HPDE6-E6E7 (cell line): Measurements from ENCODE around the gene PFAS.
"Not testable (repeated sequence)": the region's sequence is repeated elsewhere in the genome, so short reads cannot be mapped to it uniquely, and the experiment has no call there.

Experiments used
- DNase-seq: peaks from one replicate; pipeline ENCODE4 v3.0.0; 2011; ENCODE audit warnings: missing footprints; ENCODE audit errors: extremely low spot score

PFAS gene, protein sequence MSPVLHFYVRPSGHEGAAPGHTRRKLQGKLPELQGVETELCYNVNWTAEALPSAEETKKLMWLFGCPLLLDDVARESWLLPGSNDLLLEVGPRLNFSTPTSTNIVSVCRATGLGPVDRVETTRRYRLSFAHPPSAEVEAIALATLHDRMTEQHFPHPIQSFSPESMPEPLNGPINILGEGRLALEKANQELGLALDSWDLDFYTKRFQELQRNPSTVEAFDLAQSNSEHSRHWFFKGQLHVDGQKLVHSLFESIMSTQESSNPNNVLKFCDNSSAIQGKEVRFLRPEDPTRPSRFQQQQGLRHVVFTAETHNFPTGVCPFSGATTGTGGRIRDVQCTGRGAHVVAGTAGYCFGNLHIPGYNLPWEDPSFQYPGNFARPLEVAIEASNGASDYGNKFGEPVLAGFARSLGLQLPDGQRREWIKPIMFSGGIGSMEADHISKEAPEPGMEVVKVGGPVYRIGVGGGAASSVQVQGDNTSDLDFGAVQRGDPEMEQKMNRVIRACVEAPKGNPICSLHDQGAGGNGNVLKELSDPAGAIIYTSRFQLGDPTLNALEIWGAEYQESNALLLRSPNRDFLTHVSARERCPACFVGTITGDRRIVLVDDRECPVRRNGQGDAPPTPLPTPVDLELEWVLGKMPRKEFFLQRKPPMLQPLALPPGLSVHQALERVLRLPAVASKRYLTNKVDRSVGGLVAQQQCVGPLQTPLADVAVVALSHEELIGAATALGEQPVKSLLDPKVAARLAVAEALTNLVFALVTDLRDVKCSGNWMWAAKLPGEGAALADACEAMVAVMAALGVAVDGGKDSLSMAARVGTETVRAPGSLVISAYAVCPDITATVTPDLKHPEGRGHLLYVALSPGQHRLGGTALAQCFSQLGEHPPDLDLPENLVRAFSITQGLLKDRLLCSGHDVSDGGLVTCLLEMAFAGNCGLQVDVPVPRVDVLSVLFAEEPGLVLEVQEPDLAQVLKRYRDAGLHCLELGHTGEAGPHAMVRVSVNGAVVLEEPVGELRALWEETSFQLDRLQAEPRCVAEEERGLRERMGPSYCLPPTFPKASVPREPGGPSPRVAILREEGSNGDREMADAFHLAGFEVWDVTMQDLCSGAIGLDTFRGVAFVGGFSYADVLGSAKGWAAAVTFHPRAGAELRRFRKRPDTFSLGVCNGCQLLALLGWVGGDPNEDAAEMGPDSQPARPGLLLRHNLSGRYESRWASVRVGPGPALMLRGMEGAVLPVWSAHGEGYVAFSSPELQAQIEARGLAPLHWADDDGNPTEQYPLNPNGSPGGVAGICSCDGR (N-terminal part only)

DNA sequence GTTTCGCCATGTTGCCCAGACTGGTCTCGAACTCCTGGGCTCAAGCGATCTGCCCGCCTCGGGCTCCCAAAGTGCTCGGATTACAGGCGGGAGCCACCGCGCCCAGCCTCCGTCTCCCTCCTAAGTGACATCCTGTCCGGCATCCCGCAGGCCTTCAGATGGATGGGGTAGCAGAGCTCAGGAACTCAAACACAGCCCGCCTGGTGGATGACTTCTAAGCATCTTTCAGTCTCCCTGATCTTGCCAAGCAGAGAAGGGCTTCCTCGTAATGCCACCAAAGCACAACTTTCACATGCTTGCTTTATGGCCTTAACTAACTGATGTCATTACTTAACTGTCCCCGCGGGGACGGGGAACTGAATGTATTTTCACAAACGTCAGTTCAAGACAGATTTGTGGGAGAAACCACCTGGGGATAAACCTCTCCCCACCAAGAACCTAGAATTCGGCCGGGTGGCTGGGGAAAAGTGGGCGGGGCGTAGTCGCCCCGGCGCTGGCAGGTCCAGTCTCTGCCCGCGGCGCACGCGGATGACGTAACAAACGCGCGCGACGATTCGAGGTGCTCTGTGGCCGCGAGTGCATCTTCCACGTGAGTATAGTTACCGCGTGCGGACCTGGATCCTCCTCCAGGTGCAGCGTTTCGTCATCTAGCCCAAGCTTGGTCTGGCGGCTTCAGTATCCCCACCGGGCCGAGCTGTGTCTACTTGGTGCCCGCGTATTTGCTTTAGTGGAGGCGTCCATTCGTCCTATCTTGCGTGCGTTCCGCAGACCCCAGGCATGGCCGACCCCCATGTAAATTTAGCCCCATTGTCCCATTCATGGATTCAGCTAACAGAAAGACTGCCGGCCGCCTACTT, at the start of gene PFAS:
Gene PFAS, plus strand, starts transcription at position 539 of the 857 bp plus-strand sequence. CDS start 4,649 bp downstream, outside the sequence.
- DNase-seq = peak; percentile 90

DNA sequence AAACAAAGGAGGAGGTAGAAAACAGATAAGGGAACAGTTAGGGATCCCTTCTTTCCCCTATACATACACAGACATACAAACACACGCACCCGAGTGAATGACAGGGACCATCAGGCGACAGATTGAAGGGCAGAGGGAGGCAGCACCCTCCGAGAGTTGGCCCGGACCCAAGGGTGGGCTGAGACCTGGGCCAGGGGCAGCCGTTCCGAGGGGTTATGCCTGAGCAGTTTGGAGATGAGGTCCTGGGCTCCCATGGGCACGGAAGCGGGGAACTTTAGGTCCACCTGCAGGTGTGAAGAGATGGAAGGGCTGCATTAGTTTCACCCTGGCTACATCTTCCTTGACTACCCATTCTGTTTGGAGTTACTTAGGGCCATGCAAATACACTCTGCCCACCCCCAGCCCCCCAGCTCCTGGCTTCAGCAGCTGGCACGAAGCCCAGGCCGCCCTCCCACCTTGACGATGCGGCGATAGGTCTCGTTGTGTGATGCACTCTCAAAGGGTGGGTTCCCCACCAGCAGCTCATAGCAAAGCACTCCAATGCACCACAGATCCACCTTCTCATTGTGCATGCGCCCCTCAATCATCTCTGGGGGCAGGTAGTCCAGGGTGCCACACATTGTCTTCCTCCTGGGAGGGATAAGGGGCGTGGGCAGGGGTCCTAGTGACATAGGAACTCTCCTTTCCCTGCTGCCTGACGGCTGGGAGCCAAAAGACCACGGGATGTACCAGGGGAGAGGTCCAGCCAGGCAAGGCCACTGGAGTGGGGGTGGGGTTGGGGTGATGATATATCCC, 44.1 kb upstream of the PFAS start:
- no peak for DNase-seq

DNA sequence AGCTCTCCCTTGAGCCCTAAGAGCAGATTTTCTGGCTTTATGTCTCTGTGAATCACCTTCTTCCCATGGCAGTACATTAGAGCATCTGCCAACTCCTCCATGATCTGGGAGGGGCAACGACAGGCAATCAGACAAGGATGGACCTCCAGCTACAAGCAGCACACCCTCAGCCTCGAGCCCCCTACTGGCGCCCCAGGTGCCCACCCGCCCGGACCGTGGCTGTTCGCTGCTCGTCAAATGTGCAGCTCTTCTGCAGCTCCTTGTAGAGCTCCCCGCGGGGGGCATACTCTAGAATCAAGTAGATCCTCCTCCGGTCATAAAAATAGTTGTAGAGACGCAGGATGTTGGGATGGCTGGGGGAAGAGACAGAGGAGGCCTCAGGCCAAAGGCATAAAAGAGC, 42.6 kb upstream of the PFAS start:
- DNase-seq = no peak

DNA sequence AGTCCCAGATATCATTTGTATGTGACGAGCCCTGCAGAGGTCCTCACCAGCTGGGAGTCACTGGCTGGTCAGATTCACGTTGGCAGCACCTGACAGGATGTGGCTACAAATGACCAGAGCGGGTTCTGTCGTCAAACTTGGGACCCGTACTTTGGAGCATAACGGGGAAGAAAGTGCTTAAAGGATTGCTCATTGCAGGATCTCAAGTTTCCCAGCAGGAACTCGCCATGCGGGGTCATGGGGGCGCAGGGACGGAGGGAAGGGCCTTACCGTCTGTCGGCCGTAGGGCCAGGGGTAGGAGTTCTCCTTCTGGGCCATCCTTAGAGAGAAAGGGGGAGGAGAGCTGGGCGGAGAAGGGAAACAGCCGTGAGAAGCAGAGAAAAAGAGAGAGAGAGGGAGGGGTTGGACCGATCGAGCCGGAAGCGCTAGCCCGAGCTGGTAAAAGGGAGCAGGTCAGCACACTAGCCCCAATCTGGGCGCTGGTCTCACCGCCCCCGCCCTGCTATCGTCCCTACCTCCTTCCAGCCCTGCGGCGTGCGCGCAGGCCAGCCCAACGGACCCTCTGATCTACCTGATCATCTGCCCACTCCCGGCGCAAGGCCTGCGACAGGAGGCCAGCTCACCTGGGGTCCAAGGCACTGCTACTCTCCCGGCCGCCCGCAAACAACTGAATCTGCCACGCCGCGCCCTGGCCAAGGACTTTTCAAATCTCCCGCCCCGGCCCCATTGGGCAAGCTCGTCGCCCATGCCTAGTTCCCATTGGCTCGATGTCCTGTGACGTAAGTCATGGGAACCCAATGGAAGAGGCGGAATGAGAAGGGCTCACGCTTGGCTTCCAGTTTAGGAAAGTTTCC, 39.0 kb upstream of the PFAS start, which contains the start of gene AURKB:
Gene AURKB, minus strand, starts transcription at position 669 of the 854 bp plus-strand sequence. Its CDS starts 351 bp downstream, at position 318.
- DNase-seq = peak; percentile 93

DNA sequence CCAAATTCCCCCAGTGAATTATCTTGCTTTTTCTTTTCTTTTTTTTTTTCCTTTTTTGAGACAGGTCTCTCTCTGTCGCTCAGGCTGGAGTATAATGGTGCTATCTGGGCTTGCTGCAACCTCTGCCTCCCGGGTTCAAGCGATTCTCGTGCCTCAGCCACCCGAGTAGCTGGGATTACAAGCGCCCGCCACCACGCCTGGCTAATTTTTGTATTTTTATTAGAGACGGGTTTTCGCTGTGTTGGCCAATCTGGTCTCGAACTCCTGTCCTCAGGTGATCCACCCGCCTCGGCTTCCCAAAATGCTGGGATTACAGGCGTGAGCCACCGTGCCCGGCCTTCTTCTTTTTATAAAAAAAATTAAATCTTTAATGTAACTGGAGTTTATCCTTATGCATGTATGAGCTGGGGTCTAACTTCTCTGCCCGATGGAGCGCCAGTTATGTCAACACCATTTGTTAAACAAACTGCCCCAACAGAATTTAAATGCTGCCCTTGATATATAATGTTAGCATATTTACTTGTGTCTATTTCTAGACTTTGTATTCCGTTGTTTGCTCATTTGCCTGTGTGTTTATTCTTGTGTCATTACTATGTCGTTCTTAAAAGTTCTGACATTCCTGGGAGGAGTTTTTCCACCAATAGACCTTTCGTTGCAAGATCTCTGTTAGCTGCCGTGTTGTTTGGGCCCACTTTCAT, 38.2 kb upstream of the PFAS start:
- DNase-seq = no peak

DNA sequence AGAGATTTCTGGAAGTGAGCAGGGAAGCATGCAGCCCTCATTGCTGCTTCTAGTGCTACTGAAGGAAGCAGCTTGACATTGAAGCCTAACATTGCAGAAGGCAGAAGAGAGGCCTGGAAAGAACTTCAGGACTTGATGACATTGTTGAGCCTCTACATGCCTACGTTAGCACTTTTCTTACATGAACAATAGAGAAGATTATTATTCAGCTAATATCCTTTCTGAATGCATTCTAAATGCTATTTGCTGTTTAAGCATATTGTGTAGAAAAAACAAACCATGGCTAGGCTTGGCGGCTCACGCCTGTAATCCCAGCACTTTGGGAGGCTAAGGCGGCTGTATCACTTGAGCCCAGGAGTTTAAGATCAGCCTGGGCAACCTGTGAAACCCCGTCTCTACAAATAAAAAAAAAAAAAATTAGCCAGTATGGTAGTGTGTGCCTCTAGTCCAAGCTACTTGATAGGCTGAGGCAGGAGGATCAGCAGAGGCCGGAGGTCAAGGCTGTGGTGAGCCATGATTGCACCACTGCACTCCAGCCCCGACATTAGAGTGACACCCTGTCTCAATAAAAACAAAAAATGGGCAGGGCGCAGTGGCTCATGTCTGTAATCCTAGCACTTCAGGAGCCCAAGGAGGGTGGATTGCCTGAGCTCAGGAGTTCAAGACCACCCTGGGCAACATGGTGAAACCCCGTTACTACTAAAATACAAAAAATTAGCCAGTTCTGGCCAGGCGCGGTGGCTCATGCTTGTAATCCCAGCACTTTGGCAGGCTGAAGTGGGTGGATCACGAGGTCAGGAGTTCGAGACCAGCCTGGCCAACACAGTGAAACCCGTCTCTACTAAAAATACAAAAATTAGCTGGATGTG, 36.5 kb upstream of the PFAS start:
- no peak for DNase-seq

DNA sequence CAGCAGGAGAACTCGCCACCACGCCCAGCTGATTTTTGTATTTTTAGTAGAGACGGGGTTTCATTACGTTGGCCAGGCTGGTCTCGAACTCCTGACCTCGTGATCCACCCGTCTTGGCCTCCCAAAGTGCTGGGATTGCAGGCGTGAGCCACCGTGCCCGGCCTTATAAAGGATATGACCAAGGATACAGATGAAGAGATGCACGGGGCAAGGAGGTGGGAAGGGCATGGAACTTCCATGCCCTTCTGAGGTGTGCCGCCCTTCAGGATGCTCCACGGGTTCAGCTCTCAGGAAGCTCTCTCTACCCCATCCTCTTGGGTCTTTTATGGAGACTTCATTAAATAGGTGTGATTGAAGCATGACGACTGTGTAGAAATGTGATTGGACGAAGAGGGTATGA, 35.1 kb upstream of the PFAS start:
- not testable (repeated sequence) for DNase-seq

DNA sequence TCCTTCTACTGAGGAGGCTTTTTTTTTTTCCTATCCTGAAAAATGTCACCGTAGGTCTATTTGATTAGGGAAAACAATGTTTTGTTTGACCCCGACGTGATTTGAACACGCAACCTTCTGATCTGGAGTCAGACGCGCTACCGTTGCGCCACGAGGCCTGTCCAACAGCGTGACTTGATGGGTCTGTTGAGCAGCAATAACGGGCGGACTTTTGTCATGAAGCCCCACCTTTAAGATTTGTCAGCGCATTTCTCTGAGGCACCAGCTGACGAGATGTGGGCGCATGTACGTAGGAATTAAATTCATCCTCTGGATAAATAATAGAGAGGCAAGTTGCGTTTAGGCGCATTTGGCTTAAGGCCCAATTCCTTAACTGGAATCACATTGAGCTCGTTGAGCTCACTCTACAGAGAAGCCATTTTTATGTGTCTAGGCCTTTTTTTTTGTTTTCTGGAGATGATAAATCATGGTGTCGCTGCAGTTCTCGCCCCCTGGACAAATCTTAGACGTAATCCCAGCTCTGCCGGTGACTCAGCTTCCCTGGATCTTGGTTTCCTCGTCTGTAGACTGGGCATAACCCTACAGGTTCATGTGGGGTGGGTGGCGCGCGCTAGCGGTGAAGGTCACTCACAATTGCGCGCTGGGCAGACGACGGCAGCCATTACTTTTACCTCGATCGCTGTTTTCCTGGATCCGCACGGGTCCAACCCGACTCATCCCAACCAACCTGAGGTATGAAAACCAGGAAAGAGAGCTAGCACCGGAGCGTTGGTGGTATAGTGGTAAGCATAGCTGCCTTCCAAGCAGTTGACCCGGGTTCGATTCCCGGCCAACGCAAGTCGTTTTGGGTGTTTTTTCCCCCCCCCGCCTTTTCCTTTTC, 28.1 kb upstream of the PFAS start:
- peak; percentile 54 for DNase-seq

DNA sequence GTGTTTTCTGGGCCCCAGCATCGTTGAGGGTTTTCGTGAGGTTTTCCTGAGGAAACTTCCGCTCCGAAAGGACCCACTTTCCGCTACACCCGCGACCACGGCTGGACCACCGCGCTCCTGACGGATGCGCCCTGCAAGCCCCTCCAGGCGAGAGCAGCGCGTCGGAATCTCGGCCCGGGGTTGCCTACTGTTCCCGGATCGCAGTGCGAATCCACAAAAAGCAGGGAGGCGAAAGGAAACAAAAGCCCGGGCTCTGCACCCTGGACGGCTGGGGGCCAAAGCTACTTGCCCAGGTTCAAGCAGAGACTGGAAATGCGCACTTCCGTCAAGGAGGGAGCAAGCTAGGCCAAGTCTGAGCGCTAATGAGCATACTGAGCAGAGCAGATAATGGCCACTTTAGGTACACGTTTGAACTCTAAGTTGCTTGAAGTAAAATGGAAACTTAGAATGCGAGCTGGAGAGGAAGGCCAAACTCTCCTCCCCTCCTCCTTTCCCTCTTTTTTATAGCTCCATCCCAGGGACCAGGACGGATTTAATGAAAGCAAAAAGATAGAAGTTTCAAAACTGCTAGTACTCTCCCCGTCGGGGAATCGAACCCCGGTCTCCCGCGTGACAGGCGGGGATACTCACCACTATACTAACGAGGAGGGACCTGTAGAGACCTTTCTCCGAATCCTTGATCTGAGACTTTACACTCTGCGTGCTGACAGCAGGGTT, 27.3 kb upstream of the PFAS start:
- peak; percentile 53 for DNase-seq

DNA sequence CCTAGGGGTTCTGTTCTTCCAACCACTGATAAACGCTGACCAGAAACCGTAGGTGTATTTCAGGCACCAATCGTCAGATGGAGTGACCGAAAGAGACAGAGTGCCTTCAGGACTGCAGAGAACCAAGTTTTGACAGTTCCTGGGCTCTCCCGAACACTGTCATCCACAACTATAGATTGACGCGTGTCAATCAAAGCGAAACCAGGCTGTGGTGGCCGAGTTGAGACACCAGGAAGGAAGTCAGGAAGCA, 26.8 kb upstream of the PFAS start:
- no peak for DNase-seq

DNA sequence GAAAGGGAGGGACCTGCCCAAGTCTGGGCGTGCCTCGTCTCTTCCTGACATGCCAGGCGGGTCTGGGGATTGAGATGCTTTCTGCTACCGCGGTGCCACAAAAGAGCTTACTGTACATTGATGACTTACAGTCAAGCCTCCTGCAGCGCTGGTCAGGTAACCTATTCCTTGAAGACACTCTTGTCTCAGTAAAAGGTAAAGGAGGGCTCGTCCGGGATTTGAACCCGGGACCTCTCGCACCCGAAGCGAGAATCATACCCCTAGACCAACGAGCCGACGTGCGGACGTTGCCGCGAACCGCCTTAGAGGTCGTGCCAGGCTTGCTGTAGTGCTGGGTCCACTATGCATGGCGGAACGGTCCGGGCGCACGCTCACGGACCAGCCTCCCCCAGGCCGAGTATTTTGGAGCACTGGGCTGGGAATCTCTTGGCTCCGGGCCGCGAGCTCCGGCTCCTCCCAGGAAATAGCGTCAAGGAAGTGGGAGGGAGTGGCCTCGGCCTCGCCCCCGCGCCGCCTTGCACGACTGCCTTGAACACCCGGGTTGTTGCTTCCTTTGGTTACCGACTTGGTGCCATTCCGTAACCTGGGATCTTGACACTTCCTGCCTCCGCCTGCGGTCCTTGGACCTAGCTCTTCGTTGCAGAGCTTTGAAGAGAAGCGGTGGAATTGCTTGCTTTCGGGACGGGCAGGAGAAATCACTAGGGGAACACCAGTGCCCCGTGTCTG, 26.3 kb upstream of the PFAS start:
- peak; percentile 56 for DNase-seq

DNA sequence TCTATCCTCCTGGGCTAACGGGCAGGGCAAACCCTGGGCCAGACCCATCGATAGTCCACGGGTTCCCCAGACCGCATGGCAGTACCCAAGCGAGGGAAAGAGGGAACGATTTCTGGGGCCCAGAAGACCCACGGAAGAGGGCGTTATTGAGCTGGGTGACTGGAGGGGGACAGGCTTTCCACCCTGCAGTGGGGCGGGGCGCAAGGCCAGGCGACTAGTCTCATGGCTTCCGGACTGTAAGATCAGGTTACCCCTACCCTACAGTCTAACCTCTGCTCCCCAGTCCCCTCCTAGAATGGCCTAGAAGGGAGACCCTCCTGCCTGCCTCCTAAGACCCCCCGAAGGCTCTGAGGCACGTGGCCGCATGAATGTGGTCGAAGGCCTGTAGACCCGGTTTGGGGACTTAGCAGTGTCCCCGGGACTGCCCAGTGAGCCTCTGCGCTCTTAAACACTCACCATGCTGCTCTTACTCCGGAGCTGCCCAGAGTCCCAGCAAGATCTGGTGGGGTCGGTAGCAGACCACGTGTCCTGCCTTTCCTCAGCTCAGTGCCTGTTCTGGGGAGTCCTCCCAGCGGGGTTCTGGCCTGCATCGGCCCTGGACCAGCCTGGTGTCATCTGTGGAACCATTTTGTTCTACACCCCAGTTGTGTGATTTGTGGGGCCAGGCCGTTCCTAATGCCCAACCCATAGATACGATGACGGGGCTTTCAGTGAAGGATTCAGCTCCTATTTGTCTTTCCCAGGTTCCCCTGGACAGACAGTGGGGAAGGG, 25.5 kb upstream of the PFAS start:
- DNase-seq = no peak

DNA sequence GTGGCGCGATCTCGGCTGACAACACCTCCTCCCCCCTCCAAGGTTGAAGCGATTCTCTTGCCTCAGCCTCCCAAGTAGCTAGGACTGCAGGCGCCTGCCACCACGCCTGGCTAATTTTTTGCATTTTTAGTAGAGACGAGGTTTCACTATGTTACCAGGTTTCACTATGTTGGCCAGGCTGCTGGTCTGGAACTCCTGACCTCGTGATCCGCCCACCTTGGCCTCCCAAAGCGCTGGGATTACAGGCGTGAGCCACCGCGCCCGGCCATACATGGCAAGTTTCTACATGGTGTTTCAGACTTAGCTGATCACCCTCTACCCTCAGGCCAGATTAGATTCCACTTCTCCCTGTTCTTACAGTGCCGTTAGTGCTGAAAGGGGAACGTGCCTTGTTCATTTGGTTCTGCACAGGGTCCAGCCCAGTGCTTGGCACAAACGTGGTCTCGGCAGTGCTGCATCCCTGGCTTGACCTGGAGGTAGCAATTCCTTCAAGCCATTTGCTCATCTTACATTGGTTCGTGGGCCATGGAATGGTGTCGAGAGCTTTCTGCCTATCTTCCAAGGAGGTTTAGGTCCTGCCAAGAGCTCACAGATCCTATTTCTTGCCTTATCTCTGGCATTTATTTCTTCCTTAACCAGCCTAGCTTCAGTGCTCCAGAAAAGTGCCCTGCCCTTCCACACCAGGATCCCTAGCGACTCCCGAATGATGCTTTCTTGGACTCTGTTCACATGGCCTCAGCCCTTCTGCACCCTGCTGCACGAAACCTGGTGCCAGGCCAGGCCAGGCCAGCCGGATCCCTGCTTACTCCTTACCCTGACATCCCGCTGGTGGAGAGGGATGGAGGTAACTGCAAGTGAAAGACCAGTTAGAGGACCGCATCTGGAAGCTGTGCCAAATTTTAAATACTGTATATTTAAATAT, 23.9 kb upstream of the PFAS start:
- DNase-seq = no peak
